GM20000 (cell line): ENCODE results near the gene TBPL2.

Experiments used
- DNase-seq: peaks from one replicate; pipeline ENCODE4 v3.0.0; 2012; ENCODE audit warnings: low spot score
- CTCF ChIP-seq: IDR thresholded peaks from 2 replicates; pipeline ENCODE4 v1.5.1; 2012; ENCODE audit warnings: mild to moderate bottlenecking, control low read depth; ENCODE audit errors: extremely low read depth, missing control alignments

Gene TBPL2

GRCh38 chr14:55374771-55375170 lies 65.6 kb downstream of the TBPL2 start:
- no peak for DNase-seq
- TF ChIP-seq CTCF, result no peak

GRCh38 chr14:55373784-55374705 lies 66.4 kb downstream of the TBPL2 start:
- no peak for TF ChIP-seq CTCF
- DNase-seq, result peak; percentile 49

- no peak for TF ChIP-seq CTCF
- DNase-seq, result no peak
Observed at GRCh38 chr14:55372825-55373224, 67.6 kb downstream of the TBPL2 start.

GRCh38 chr14:55372423-55372822 lies 68.0 kb downstream of the TBPL2 start:
- no peak for DNase-seq
- no peak for TF ChIP-seq CTCF

GRCh38 chr14:55370883-55371455 lies 69.4 kb downstream of the TBPL2 start:
- DNase-seq, result no peak

GRCh38 chr14:55366271-55366670 lies 74.1 kb downstream of the TBPL2 start:
- no peak for TF ChIP-seq CTCF
- no peak for DNase-seq

More at GRCh38 chr14:55370883-55371455, 69.4 kb downstream of the TBPL2 start:
- TF ChIP-seq CTCF, result no peak
